ENCODE results near the gene STUM. TPM values are rescaled to one million over a fixed set of nuclear protein-coding genes. Genes with fewer than 3 reads are reported as not detected.

The STUM gene
- total and polyA plus RNA-seq, 2 donors (not counting 1 experiment from before 2014, with no cell fraction given): 0.01 TPM; not detected in 1

GRCh38 chr1:226649244-226649643 lies 100.7 kb downstream of the STUM start:
- no peak overlapping the region for H3K4me2 ChIP-seq (ENCODE audit: extremely low read depth, insufficient read depth, low read length)
- peaks cover 10% of the 10 kb centered on the region for H3K36me3 ChIP-seq (ENCODE audit: control insufficient read depth, insufficient read depth, low read length)
- no peaks in the 10 kb centered on the region for H3K9me3 ChIP-seq (ENCODE audit: control insufficient read depth, insufficient read depth, low read depth, low read length)
- no peak overlapping the region for H3K4me3 ChIP-seq (replicated peaks in 1 of 4; ENCODE audit: control extremely low read depth in 1 of 4, insufficient read depth in 1 of 4, low read depth in 3 of 4, low read length in 4 of 4)
- peaks cover 19% of the 10 kb centered on the region for H3K4me1 ChIP-seq (ENCODE audit: control insufficient read depth, extremely low read depth, insufficient read depth, low read length)
- H4K20me1 ChIP-seq (ENCODE audit: control insufficient read depth, extremely low read depth, insufficient read depth, low read length): no peaks in the 10 kb centered on the region
- H3K27ac ChIP-seq (ENCODE audit: insufficient read depth, low read length): no peak overlapping the region
- no peaks in the 10 kb centered on the region for H3K27me3 ChIP-seq (ENCODE audit: control insufficient read depth, insufficient read depth, low read length)
- H3K9ac ChIP-seq (ENCODE audit: insufficient read depth, low read length): no peak overlapping the region
- TF ChIP-seq EZH2 (IDR thresholded peaks at IDR 0.05; ENCODE audit: low read length, missing control alignments): no peak
- TF ChIP-seq, protein P1, sequence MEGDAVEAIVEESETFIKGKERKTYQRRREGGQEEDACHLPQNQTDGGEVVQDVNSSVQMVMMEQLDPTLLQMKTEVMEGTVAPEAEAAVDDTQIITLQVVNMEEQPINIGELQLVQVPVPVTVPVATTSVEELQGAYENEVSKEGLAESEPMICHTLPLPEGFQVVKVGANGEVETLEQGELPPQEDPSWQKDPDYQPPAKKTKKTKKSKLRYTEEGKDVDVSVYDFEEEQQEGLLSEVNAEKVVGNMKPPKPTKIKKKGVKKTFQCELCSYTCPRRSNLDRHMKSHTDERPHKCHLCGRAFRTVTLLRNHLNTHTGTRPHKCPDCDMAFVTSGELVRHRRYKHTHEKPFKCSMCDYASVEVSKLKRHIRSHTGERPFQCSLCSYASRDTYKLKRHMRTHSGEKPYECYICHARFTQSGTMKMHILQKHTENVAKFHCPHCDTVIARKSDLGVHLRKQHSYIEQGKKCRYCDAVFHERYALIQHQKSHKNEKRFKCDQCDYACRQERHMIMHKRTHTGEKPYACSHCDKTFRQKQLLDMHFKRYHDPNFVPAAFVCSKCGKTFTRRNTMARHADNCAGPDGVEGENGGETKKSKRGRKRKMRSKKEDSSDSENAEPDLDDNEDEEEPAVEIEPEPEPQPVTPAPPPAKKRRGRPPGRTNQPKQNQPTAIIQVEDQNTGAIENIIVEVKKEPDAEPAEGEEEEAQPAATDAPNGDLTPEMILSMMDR (conservative IDR thresholded peaks at IDR 0.05 in 1 of 2, IDR thresholded peaks at IDR 0.05 in 1 of 2; ENCODE audit: low read depth in 1 of 2, low read length in 2 of 2): no peak
- H3K79me2 ChIP-seq (ENCODE audit: control insufficient read depth, insufficient read depth, low read length): no peaks in the 10 kb centered on the region
- no peak for DNase-seq (ENCODE audit: low read depth in 2 of 2)
- H2AFZ ChIP-seq (ENCODE audit: low read length): no peak overlapping the region

GRCh38 chr1:226649780-226650179 lies 101.2 kb downstream of the STUM start:
- peaks cover 10% of the 10 kb centered on the region for H3K36me3 ChIP-seq (ENCODE audit: control insufficient read depth, insufficient read depth, low read length)
- H4K20me1 ChIP-seq (ENCODE audit: control insufficient read depth, extremely low read depth, insufficient read depth, low read length): no peaks in the 10 kb centered on the region
- peak; percentile 15 to 56 for DNase-seq (ENCODE audit: low read depth in 2 of 2)
- no peak overlapping the region for H3K9ac ChIP-seq (ENCODE audit: insufficient read depth, low read length)
- H3K79me2 ChIP-seq (ENCODE audit: control insufficient read depth, insufficient read depth, low read length): no peaks in the 10 kb centered on the region
- H3K4me3 ChIP-seq (replicated peaks in 1 of 4; ENCODE audit: control extremely low read depth in 1 of 4, insufficient read depth in 1 of 4, low read depth in 3 of 4, low read length in 4 of 4): no peak overlapping the region
- H3K9me3 ChIP-seq (ENCODE audit: control insufficient read depth, insufficient read depth, low read depth, low read length): no peaks in the 10 kb centered on the region
- H3K27me3 ChIP-seq (ENCODE audit: control insufficient read depth, insufficient read depth, low read length): no peaks in the 10 kb centered on the region
- H3K27ac ChIP-seq (ENCODE audit: insufficient read depth, low read length): no peak overlapping the region
- TF ChIP-seq, protein P1 (conservative IDR thresholded peaks at IDR 0.05 in 1 of 2, IDR thresholded peaks at IDR 0.05 in 1 of 2; ENCODE audit: low read depth in 1 of 2, low read length in 2 of 2): peak; percentile 23 to 33
- TF ChIP-seq EZH2 (IDR thresholded peaks at IDR 0.05; ENCODE audit: low read length, missing control alignments): no peak
- peaks cover 23% of the 10 kb centered on the region for H3K4me1 ChIP-seq (ENCODE audit: control insufficient read depth, extremely low read depth, insufficient read depth, low read length)
- H2AFZ ChIP-seq (ENCODE audit: low read length): no peak overlapping the region
- H3K4me2 ChIP-seq (ENCODE audit: extremely low read depth, insufficient read depth, low read length): no peak overlapping the region

- Histone ChIP-seq H3K27me3 (ENCODE audit: control insufficient read depth, insufficient read depth, low read length) (no peaks in the 10 kb centered on the region), H4K20me1 (ENCODE audit: control insufficient read depth, extremely low read depth, insufficient read depth, low read length) (no peaks in the 10 kb centered on the region), H3K9ac (ENCODE audit: insufficient read depth, low read length) (no peak overlapping the region), H3K9me3 (ENCODE audit: control insufficient read depth, insufficient read depth, low read depth, low read length) (no peaks in the 10 kb centered on the region), H2AFZ (ENCODE audit: low read length) (no peak overlapping the region), H3K4me2 (ENCODE audit: extremely low read depth, insufficient read depth, low read length) (no peak overlapping the region), H3K79me2 (ENCODE audit: control insufficient read depth, insufficient read depth, low read length) (no peaks in the 10 kb centered on the region), H3K27ac (ENCODE audit: insufficient read depth, low read length) (no peak overlapping the region), H3K4me1 (ENCODE audit: control insufficient read depth, extremely low read depth, insufficient read depth, low read length) (peaks cover 17% of the 10 kb centered on the region), H3K36me3 (ENCODE audit: control insufficient read depth, insufficient read depth, low read length) (peaks cover 10% of the 10 kb centered on the region), H3K4me3 (replicated peaks in 1 of 4; ENCODE audit: control extremely low read depth in 1 of 4, insufficient read depth in 1 of 4, low read depth in 3 of 4, low read length in 4 of 4) (no peak overlapping the region)
- no peak for TF ChIP-seq EZH2 (IDR thresholded peaks at IDR 0.05; ENCODE audit: low read length, missing control alignments)
- TF ChIP-seq, protein P1 (conservative IDR thresholded peaks at IDR 0.05 in 1 of 2, IDR thresholded peaks at IDR 0.05 in 1 of 2; ENCODE audit: low read depth in 1 of 2, low read length in 2 of 2): no peak
- no peak for DNase-seq (ENCODE audit: low read depth in 2 of 2)
Observed at GRCh38 chr1:226650236-226650841, 101.8 kb downstream of the STUM start.

Measured in fibroblast of lung (primary cell).